Stimulated activated CD4-positive, alpha-beta T cell treated with anti-CD3 and anti-CD28 coated beads, Interleukin-15, amount 100 ng/mL, for 24 hours (primary cell): ENCODE results near the gene TNFRSF8.

ENCODE experiments used
- DNase-seq: peaks from one replicate; pipeline ENCODE4 v3.0.0-alpha.2; 2020

Gene TNFRSF8

GRCh38 chr1:12161662-12162458 lies 98.8 kb downstream of the TNFRSF8 start:
- DNase-seq, result peak; percentile 87

- DNase-seq, result no peak
Observed at GRCh38 chr1:12162459-12163137, 99.5 kb downstream of the TNFRSF8 start.

DNA sequence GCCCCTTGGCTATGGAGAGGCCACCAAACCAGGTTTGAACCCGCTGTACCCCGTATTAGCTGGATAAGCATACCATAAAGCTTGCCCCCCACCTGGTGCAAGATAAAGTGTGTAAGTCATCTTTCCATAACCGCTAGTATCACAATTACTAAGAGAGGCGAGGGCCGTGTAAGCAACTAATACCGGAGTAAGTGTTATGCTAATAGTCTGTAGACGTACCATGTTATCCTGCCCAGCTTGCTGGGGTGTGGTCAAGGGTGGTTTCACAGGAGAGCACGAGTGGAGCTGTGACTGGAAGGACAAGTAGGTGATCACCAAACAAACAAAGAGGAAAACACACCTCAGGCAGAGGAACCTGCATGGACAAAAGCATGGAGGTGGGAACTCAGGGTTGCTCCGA lies 100.1 kb downstream of the TNFRSF8 start:
- DNase-seq, result peak; percentile 46

DNA sequence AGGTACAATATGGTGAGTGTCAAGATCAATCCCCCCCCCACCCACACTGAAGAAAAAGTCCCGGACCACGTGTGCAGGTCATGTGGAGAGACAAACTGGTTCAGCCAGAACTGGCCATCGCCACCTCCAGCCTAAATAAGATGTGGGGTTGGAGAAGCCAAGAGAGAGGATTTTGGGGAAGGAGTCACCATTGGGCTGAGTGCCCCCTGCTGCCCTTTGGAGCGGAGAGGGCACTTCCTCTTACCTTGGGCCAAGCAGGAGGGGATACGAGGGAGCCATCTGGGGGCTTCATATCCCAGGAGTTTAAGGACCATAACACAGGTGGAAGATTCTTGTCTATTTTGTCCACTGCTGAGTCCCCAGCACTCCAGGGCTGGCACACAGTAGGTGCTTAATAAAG lies 101.1 kb downstream of the TNFRSF8 start:
- no peak for DNase-seq

DNA sequence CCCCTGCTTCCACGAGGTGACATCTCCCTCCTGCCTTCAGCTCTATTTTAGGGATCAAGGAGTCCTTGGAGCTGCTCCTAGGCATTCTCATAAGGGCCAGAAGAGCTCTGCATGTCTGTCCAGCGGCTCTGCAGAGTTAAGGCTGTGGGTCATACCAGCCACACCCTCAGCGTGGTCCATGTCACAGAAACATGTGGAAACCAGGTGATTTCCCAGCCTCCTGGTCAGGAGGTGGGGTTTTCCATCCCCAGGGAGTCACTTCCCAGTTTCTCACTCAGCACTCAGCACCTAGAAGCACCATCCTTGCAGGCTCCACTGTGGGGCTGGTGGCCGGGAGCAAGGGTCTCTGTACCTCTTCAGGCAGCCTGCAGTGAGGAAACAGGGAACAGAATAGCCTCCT lies 102.2 kb downstream of the TNFRSF8 start:
- DNase-seq, result no peak

DNA sequence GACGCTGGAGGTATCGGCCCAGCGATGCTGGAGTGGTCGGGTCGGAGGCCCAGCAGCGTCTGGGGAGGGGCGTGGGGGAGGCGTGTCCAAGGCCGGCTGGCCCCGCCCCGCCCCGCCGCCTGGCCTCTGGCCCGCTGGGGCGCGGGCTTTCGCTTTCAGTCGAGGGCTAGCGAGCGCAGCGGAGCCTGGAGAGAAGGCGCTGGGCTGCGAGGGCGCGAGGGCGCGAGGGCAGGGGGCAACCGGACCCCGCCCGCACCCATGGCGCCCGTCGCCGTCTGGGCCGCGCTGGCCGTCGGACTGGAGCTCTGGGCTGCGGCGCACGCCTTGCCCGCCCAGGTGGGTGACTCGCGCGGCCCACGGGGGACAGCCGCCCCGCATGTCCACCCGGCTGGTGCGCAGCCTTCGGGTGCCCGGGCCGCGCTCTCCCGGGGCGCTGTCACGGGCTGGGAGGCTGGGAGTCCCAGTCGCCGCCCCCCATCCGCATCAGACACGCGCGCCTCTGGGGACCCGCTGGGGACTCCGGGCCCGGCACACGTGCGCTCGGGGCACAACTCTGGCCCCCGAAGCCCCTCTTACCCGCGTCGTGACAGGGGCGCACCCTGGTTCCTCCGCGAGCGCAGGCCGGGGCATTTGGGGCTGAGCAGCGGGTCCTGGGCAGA lies 103.9 kb downstream of the TNFRSF8 start, which contains the start of gene TNFRSF1B:
TNFRSF1B (plus strand) TSS at position 158 of the 659 bp plus-strand sequence; CDS start at position 259, 101 bp downstream.
- peak; percentile 85 for DNase-seq

DNA sequence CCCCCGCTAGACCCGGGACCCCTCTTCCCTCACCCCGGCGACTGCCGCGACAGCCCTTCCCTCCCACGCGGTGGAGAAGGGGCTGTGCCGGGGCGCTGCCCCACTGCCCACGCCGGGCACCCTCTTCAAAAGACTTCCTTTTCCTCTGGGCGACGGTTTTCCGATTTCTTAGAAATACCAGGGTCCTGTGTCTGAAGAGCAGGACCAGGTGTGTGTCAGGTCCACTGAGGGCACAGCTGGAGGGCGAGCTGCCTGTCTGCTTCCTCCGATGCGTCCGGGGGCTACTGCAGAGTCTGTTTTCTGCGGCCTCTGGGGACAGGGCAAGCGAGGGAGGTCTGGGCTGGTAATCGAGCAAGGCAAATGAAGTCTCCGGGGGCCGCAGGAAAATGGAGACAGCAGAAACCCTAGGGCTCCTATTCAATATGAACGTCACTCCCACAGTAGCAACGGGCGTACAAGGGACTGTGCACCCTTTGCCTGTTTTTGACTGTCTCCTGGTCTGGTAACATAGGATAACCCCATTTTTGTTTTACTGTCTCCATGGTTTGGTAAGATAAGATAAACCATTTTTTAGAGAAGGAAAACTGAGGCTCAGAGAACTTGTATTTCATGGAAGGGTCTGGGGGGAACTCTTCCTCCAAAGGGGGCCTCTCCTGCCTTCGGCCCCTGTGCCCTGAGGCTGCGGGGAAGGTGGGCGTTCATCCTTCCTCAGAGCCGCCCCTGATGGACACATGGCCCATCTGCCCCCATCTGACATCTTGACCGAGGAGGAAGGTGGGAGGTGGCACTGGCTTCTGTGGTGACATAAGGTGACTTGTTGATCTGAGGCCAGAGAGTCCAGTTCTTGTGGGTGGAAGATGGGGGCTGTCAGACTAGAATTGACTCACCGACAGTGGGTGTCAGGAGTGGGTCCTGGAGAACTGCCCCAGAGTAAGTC lies 104.7 kb downstream of the TNFRSF8 start:
- peak; percentile 47 for DNase-seq

- no peak for DNase-seq
Observed at GRCh38 chr1:12168451-12169160, 105.5 kb downstream of the TNFRSF8 start.

DNA sequence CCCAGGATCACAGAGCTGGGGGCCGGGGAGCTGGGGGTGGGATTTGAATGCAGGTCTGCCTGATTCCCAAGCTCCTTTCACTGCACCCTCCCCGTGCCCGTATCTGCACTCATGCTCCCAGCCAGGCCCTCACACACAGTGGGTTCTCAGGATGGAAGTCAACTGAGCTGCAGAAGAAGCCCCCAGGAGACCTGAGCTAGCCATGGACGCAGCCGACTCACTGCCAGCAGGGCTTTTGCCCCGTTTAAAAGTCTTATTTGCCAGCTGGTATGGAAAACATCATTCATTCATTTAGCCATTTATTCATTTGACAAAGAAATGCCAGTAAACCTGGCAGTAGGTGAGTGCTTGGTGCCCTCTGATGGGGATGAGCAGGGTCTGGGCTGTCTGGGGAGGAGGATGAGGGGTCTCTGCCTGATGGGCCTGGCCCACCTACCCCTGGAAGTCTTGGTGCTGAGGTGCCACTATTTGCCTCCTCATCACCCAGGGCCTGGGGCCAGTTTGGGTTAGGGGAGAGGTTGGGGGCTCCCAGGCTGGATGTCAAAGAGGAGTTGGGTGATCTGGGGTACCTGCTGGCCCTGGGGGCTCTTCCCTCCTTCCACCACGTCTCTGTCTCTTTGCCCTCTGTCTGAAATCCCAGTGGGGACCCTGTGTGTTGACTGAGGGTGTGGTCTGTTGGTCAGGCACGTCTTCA lies 106.5 kb downstream of the TNFRSF8 start:
- DNase-seq, result no peak

DNA sequence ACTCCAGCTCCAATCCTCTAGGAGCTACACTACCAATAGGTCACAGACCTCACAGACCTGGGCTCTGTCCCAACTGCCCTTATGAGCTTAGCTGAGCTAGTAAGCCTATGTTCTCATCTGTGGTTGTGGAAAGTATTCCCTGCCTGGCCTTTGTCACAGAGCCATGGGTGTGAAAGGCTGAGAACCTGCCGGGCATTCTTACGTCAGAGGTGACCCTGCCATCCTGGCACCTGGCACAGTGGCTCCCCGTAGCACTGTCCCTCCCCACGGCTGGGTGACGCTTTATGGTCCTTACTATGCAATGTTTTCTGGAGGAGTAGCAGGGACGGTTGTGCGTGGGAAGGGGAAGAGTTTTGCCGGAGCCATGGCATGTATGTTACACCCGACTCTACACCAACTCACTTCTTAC lies 107.2 kb downstream of the TNFRSF8 start:
- no peak for DNase-seq

DNA sequence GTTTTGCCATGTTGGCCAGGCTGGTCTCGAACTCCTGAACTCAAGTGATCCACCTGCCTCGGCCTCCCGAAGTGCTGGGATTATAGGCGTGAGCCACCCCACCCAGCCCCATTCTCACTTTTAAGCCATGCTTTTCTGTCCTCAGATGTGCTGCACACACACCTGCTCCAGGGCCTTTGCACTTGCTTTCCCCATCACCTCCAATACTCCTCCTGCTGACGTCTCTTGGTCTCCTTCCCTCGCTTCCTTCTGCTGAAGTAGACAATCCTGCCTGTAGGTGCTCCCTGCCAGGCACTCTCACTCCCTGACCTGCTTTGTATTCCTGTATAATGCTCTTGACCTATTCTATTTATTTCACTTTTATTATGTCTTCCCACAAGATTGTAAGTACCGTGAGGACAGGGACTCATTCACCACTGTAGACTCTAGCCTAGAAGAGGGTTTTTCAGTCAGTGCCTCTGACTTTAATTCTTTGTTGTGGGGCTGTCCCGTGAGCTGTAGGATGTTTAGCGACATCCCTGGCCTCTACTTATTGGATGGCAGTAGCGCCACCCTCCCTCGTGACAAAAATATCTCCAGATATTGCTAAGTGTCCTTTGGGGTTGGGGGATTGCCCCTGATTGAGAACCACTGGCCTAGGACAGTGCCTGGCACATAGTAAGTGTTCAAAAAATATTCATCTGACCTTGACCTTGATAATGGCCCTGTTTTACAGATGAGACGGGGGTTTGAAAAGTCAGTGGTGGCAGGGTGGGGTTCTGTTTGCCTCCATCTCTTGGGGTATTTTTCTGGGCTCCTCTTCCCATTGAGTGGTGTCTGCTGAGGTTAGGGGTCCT lies 108.3 kb downstream of the TNFRSF8 start:
- DNase-seq, result peak; percentile 45

- peak; percentile 49 for DNase-seq
Observed at GRCh38 chr1:12172042-12172851, 109.1 kb downstream of the TNFRSF8 start.

- no peak for DNase-seq
Observed at GRCh38 chr1:12173041-12173509, 110.0 kb downstream of the TNFRSF8 start.

GRCh38 chr1:12173631-12174121 lies 110.6 kb downstream of the TNFRSF8 start:
- DNase-seq, result peak; percentile 91

DNA sequence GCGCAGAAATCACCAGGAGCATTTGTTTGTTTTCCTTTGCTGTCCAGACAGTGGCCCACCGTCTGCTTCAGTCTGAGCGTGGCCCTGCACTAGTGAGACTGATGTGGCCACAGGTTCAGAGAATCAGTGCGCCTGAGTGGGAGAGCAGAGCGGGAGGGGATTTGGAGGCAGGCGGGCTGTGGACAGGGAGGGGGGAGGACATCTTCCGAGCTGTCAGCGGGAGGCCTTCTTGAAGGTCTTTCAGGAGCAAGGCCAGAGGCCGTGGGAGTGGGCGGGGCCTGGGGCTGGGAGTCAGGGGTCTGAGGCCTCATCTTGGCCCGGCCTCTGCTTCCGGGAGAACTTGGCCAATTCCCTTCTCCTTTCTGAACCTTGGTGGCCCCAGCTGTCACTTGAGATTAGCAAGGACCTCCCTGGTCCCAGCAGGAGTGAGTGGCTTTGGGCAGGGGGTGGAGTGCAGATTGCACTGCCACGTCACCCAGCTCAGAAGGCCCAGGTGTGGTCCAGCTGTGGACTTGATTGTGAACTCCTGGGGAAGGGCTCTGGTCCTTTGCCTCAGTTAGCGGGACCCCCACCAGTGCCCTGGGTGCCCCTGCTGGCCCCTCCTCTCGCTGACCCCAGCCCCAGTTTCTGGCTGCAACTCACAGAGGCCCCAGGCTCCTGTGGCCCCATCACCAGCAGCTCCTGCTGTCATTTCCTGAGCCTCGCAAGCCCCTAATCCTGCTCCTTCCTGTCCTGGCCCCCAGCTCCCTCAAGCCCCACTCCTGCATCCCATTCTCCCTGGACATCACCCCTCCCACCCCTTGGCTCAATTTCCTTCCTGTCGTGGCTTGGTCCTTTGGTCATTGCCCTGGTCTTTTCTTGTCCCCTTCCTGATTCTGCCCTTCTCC lies 112.1 kb downstream of the TNFRSF8 start:
- DNase-seq, result no peak

DNA sequence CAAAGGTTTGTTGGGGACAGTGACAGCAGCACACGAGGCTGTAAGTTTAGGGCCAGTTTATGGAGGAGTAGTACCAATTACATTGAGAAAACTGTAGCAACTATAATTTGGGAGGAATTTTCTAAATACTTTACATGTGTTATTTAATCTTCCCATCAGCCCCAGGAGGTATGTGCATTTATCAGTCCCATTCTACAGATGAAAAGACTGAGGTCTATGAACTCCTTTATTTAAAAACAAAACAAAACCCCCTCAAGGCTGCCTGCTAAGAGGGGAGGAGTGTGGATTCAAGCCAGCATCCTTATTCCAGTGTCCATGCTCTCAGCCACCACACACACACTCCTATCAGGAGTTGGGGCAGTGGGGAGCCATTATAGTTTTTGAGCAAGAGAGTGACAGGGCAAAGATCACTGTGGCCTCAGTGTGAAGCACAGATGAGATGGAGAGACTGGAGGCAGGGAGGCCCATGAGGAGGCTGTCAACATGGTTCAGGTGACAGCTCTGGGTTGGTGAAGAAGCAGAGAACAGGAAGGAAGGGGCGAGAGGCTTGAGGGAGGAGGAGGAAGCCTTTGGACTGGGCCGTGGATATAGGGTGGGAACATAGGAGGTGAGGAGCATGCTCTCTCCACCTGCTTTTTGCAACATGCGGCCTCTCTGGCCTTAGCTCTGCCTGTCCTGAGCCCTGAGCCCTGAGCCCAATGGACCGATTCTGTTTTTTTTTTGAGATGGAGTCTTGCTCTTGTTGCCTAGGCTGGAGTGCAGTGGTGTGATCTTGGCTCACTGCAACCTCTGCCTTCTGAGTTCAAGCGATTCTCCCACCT lies 113.4 kb downstream of the TNFRSF8 start:
- no peak for DNase-seq
